Measurements from ENCODE around the gene IL6ST. TPM values are rescaled to one million over a fixed set of nuclear protein-coding genes. Genes with fewer than 3 reads are reported as not detected.
"Not testable (repeated sequence)": the region's sequence is repeated elsewhere in the genome, so short reads cannot be mapped to it uniquely, and the experiment has no call there.

Gene IL6ST
- total and polyA plus RNA-seq, 4 donors: 51.3 to 438 (median 109) TPM

DNA sequence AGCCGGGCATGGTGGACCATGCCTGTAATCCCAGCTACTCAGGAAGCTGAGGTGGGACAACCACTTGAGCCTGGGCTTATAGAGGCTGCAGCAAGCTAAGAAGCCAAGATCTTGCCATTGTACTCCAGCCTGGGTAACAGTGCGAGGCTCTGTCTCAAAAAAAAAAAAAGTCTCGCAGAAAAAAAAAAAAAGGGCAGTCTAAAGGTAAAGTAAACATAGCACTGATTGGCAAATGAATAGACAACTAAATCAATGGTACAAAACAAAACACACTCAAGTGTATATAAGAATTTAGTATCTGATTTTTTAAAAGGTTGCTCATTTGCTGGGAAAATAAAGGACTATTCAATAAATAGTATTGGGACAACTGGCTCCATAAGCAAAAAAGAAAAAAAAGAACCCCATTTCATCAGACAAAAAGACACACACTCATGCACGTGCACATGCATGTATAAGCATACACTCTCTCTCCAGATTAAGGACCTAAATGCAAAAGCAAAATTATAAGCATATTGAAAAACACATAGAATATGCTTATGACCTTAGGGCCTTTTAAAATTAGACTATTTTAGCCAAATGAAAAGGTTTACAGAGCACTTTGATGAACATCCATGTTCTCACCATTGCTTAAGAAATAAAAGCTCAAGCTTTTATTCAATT is 5.7 kb downstream of the IL6ST start:
- 17% methylated on average over 4 of the region's 4 CpGs for WGBS
- no peaks in the 10 kb centered on the region for H3K9me3 ChIP-seq (ENCODE audit: control insufficient read depth in 4 of 4, low read length in 3 of 4)
- peaks cover 0 to 7% (median 0%) of the 10 kb centered on the region in 4 donors for H3K36me3 ChIP-seq (ENCODE audit: control insufficient read depth in 4 of 4, insufficient read depth in 3 of 4, low read depth in 1 of 4, low read length in 3 of 4)
- peak overlapping the region; percentile 3 to 18 for H3K9ac ChIP-seq (ENCODE audit: low read depth in 1 of 2, low read length in 2 of 2)
- TF ChIP-seq HNF4G (IDR thresholded peaks at IDR 0.05): no peak
- no peak for TF ChIP-seq TAF1 (conservative IDR thresholded peaks at IDR 0.05)
- TF ChIP-seq HNF4A (conservative IDR thresholded peaks at IDR 0.05): peak; percentile 40 to 68
- no peak for TF ChIP-seq JUND (IDR thresholded peaks at IDR 0.05)
- TF ChIP-seq GABPA (IDR thresholded peaks at IDR 0.05 in 1 of 2, conservative IDR thresholded peaks at IDR 0.05 in 1 of 2): no peak
- peak; percentile 19 for TF ChIP-seq YY1 (IDR thresholded peaks at IDR 0.05)
- TF ChIP-seq RXRA (IDR thresholded peaks at IDR 0.05): peak in 1 of 2 donors; percentile 35
- TF ChIP-seq ATF3 (IDR thresholded peaks at IDR 0.05): no peak
- no peak for TF ChIP-seq EGR1 (IDR thresholded peaks at IDR 0.05; ENCODE audit: low read depth in 2 of 2)
- TF ChIP-seq, protein P1, sequence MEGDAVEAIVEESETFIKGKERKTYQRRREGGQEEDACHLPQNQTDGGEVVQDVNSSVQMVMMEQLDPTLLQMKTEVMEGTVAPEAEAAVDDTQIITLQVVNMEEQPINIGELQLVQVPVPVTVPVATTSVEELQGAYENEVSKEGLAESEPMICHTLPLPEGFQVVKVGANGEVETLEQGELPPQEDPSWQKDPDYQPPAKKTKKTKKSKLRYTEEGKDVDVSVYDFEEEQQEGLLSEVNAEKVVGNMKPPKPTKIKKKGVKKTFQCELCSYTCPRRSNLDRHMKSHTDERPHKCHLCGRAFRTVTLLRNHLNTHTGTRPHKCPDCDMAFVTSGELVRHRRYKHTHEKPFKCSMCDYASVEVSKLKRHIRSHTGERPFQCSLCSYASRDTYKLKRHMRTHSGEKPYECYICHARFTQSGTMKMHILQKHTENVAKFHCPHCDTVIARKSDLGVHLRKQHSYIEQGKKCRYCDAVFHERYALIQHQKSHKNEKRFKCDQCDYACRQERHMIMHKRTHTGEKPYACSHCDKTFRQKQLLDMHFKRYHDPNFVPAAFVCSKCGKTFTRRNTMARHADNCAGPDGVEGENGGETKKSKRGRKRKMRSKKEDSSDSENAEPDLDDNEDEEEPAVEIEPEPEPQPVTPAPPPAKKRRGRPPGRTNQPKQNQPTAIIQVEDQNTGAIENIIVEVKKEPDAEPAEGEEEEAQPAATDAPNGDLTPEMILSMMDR (IDR thresholded peaks at IDR 0.05; ENCODE audit: low read depth, low read length, missing input control): no peak
- TF ChIP-seq, protein P2, sequence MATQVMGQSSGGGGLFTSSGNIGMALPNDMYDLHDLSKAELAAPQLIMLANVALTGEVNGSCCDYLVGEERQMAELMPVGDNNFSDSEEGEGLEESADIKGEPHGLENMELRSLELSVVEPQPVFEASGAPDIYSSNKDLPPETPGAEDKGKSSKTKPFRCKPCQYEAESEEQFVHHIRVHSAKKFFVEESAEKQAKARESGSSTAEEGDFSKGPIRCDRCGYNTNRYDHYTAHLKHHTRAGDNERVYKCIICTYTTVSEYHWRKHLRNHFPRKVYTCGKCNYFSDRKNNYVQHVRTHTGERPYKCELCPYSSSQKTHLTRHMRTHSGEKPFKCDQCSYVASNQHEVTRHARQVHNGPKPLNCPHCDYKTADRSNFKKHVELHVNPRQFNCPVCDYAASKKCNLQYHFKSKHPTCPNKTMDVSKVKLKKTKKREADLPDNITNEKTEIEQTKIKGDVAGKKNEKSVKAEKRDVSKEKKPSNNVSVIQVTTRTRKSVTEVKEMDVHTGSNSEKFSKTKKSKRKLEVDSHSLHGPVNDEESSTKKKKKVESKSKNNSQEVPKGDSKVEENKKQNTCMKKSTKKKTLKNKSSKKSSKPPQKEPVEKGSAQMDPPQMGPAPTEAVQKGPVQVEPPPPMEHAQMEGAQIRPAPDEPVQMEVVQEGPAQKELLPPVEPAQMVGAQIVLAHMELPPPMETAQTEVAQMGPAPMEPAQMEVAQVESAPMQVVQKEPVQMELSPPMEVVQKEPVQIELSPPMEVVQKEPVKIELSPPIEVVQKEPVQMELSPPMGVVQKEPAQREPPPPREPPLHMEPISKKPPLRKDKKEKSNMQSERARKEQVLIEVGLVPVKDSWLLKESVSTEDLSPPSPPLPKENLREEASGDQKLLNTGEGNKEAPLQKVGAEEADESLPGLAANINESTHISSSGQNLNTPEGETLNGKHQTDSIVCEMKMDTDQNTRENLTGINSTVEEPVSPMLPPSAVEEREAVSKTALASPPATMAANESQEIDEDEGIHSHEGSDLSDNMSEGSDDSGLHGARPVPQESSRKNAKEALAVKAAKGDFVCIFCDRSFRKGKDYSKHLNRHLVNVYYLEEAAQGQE (IDR thresholded peaks at IDR 0.05): no peak
- TF ChIP-seq FOXA1 (IDR thresholded peaks at IDR 0.05): no peak
- TF ChIP-seq NR2F2 (IDR thresholded peaks at IDR 0.05): no peak
- peak; percentile 56 for TF ChIP-seq FOXA2 (IDR thresholded peaks at IDR 0.05)
- TF ChIP-seq ZBTB33 (IDR thresholded peaks at IDR 0.05): no peak
- TF ChIP-seq RAD21 (IDR thresholded peaks at IDR 0.05): peak; percentile 12 to 20
- TF ChIP-seq MAX (IDR thresholded peaks at IDR 0.05): peak; percentile 17
- TF ChIP-seq SP1 (IDR thresholded peaks at IDR 0.05): no peak
- H3K27ac ChIP-seq (ENCODE audit: low read depth in 1 of 2, low read length in 2 of 2): peak overlapping the region; percentile 32 to 48
- H3K4me3 ChIP-seq (ENCODE audit: low read depth in 1 of 3, low read length in 3 of 3): peak overlapping the region in 2 of 3 donors; percentile 41 to 62
- no peaks in the 10 kb centered on the region for H3K27me3 ChIP-seq (ENCODE audit: control insufficient read depth in 4 of 4, insufficient read depth in 4 of 4, low read length in 3 of 4)
- DNase-seq (ENCODE audit: low spot score): no peak
- peaks cover 9 to 73% (median 40%) of the 10 kb centered on the region in 4 donors for H3K4me1 ChIP-seq (ENCODE audit: control insufficient read depth in 4 of 4, insufficient read depth in 4 of 4, low read length in 3 of 4)

DNA sequence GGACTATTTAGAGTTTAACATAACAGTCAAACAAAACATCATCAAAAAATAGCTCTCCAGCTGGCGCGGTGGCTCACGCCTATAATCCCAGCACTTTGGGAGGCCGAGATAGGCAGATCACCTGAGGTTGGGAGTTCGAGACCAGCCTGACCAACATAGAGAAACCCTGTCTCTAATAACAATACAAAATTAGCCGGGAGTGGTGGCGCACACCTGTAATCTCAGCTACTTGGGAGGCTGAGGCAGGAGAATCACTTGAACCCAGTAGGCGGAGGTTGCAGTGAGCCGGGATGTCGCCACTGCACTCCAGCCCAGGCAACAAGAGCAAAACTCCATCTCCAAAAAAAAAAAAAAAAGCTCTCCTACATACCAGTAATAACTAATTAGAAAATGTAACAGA is 6.3 kb downstream of the IL6ST start:
- DNase-seq (ENCODE audit: low spot score); H3K36me3 ChIP-seq (ENCODE audit: control insufficient read depth in 4 of 4, insufficient read depth in 3 of 4, low read depth in 1 of 4, low read length in 3 of 4); H3K9ac ChIP-seq (ENCODE audit: low read depth in 1 of 2, low read length in 2 of 2); H3K4me3 ChIP-seq (ENCODE audit: low read depth in 1 of 3, low read length in 3 of 3); H3K9me3 ChIP-seq (ENCODE audit: control insufficient read depth in 4 of 4, low read length in 3 of 4); H3K27me3 ChIP-seq (ENCODE audit: control insufficient read depth in 4 of 4, insufficient read depth in 4 of 4, low read length in 3 of 4); H3K27ac ChIP-seq (ENCODE audit: low read depth in 1 of 2, low read length in 2 of 2): not testable (repeated sequence)
- peaks cover 9 to 80% (median 44%) of the 10 kb centered on the region in 4 donors for H3K4me1 ChIP-seq (ENCODE audit: control insufficient read depth in 4 of 4, insufficient read depth in 4 of 4, low read length in 3 of 4)
- 80% methylated on average over 10 of the region's 10 CpGs for WGBS

All from liver (tissue), 9 donors.